ENCODE measurements around the gene ELP5. TPM values are rescaled to one million over a fixed set of nuclear protein-coding genes. Genes with fewer than 3 reads are reported as not detected.

ELP5 gene
- total and polyA plus RNA-seq, 2 donors (not counting 1 experiment from before 2014, with no cell fraction given) = 48.0 to 69.9 TPM

- Mint-ChIP-seq H3K27ac (no peak overlapping the region), H3K9me3 (ENCODE audit: insufficient read depth) (no peaks in the 10 kb centered on the region), H3K4me1 (peaks cover 31% of the 10 kb centered on the region), H3K27me3 (peaks cover 5% of the 10 kb centered on the region), H3K4me3 (no peak overlapping the region)
- Histone ChIP-seq H3K79me2 (ENCODE audit: control insufficient read depth, insufficient read depth, low read length) (no peaks in the 10 kb centered on the region), H3K27me3 (replicated peaks in 1 of 4; ENCODE audit: control extremely low read depth in 1 of 4, control insufficient read depth in 3 of 4, insufficient read depth in 4 of 4, low read length in 3 of 4) (peaks cover 0 to 4% (median 0%) of the 10 kb centered on the region in 4 experiments), H3K4me2 (replicated peaks; ENCODE audit: low read depth, low read length, poor library complexity, severe bottlenecking) (no peak overlapping the region), H3K4me1 (ENCODE audit: control insufficient read depth in 2 of 2, insufficient read depth in 2 of 2, low read length in 2 of 2) (peaks cover 15 to 27% of the 10 kb centered on the region in 2 donors), H4K20me1 (ENCODE audit: control insufficient read depth, insufficient read depth, low read length, poor library complexity, severe bottlenecking) (no peaks in the 10 kb centered on the region), H3K4me3 (ENCODE audit: control extremely low read depth in 1 of 5, extremely low read depth in 1 of 5, insufficient read depth in 1 of 5, low read depth in 2 of 5, low read length in 4 of 5) (no peak overlapping the region), H3K27ac (ENCODE audit: low read length in 2 of 2) (no peak overlapping the region), H3K9me3 (ENCODE audit: control extremely low read depth in 1 of 3, control insufficient read depth in 2 of 3, insufficient read depth in 1 of 3, low read length in 2 of 3) (no peaks in the 10 kb centered on the region), H3K9ac (ENCODE audit: low read length) (no peak overlapping the region), H2AFZ (ENCODE audit: insufficient read depth, low read depth, low read length, poor library complexity, severe bottlenecking) (no peak overlapping the region), H3K36me3 (replicated peaks in 1 of 2; ENCODE audit: control extremely low read depth in 1 of 2, control insufficient read depth in 1 of 2, extremely low read depth in 1 of 2, insufficient read depth in 2 of 2, low read length in 1 of 2) (no peaks in the 10 kb centered on the region)
- ChIA-PET POLR2A (no interaction called here), CTCF (no interaction called here)
- no peak for ATAC-seq (ENCODE audit: low read depth)
- DNase-seq = no peak
- no peak for TF ChIP-seq EZH2 (IDR thresholded peaks at IDR 0.05; ENCODE audit: borderline replicate concordance, insufficient read depth, low read depth, low read length, poor library complexity, severe bottlenecking)
- TF ChIP-seq CTCF (IDR thresholded peaks at IDR 0.05) = no peak
- WGBS (ENCODE audit: insufficient coverage) = 57% methylated on average over 20 of the region's 37 CpGs
- intact Hi-C loops (cut with micrococcal nuclease) = no loop called here
These were observed 40.3 kb upstream of the ELP5 start for GRCh38 chr17:7211491-7212273.

GRCh38 chr17:7213895-7214299 is 38.1 kb upstream of the ELP5 start:
- Histone ChIP-seq H3K4me3 (ENCODE audit: control extremely low read depth in 1 of 5, extremely low read depth in 1 of 5, insufficient read depth in 1 of 5, low read depth in 2 of 5, low read length in 4 of 5) (peak overlapping the region; percentile 17 to 66 (median 48)), H3K4me2 (replicated peaks; ENCODE audit: low read depth, low read length, poor library complexity, severe bottlenecking) (peak overlapping the region; percentile 86), H3K27me3 (replicated peaks in 1 of 4; ENCODE audit: control extremely low read depth in 1 of 4, control insufficient read depth in 3 of 4, insufficient read depth in 4 of 4, low read length in 3 of 4) (peaks cover 0 to 4% (median 0%) of the 10 kb centered on the region in 4 experiments), H3K9ac (ENCODE audit: low read length) (peak overlapping the region; percentile 66), H4K20me1 (ENCODE audit: control insufficient read depth, insufficient read depth, low read length, poor library complexity, severe bottlenecking) (no peaks in the 10 kb centered on the region), H3K9me3 (ENCODE audit: control extremely low read depth in 1 of 3, control insufficient read depth in 2 of 3, insufficient read depth in 1 of 3, low read length in 2 of 3) (no peaks in the 10 kb centered on the region), H2AFZ (ENCODE audit: insufficient read depth, low read depth, low read length, poor library complexity, severe bottlenecking) (peak overlapping the region; percentile 53), H3K79me2 (ENCODE audit: control insufficient read depth, insufficient read depth, low read length) (peaks cover 3% of the 10 kb centered on the region), H3K27ac (ENCODE audit: low read length in 2 of 2) (peak overlapping the region; percentile 77 to 90), H3K4me1 (ENCODE audit: control insufficient read depth in 2 of 2, insufficient read depth in 2 of 2, low read length in 2 of 2) (peaks cover 19 to 43% of the 10 kb centered on the region in 2 donors), H3K36me3 (replicated peaks in 1 of 2; ENCODE audit: control extremely low read depth in 1 of 2, control insufficient read depth in 1 of 2, extremely low read depth in 1 of 2, insufficient read depth in 2 of 2, low read length in 1 of 2) (no peaks in the 10 kb centered on the region)
- POLR2A ChIA-PET = interaction anchor here (0.6 to 9.1 kb wide), 4 partner anchors 24 to 116 kb away, joined by 3 to 157 read pairs (median 3); partner anchors contain the start of genes DVL2, GABARAP and PHF23
- DNase-seq (peak; percentile 94), ATAC-seq (ENCODE audit: low read depth) (peak; percentile 1)
- Mint-ChIP-seq H3K27ac (peak overlapping the region; percentile 99), H3K9me3 (ENCODE audit: insufficient read depth) (no peaks in the 10 kb centered on the region), H3K4me1 (peaks cover 44% of the 10 kb centered on the region), H3K4me3 (peak overlapping the region; percentile 97), H3K27me3 (peaks cover 5% of the 10 kb centered on the region)
- 10% methylated on average over 10 of the region's 15 CpGs for WGBS (ENCODE audit: insufficient coverage)
- TF ChIP-seq EZH2 (IDR thresholded peaks at IDR 0.05; ENCODE audit: borderline replicate concordance, insufficient read depth, low read depth, low read length, poor library complexity, severe bottlenecking) = no peak
- TF ChIP-seq CTCF (IDR thresholded peaks at IDR 0.05) = peak; percentile 62
- intact Hi-C loops (cut with micrococcal nuclease) = loop anchor here (1.0 to 2.0 kb wide), 8 partner anchors 9 to 473 kb away; partner anchors contain the start of genes DVL2, EIF5A, ELP5 and PHF23
- CTCF ChIA-PET = interaction anchor here (0.6 to 2.3 kb wide), 7 partner anchors 8 to 169 kb away, joined by 3 to 7 read pairs (median 4); partner anchors contain the start of genes GABARAP and SLC16A11

All from B cell (primary cell).